Adrenal gland (tissue), 5 donors: ENCODE measurements around the gene IMPG2.

Experiments
- CTCF ChIP-seq, 6 experiments: fragments of 450-650 bp in 4 of 6; fragments of 200-600 bp in 2 of 6; sonication (generic) in 1 of 6; IDR thresholded peaks; 1 replicate in 5 of 6; 2 replicates in 1 of 6; pipeline versions ENCODE4 v1.5.1 to v1.8.0; 2016 to 2021; ENCODE audit warnings: antibody characterized with exemption in 6 of 6, mild to moderate bottlenecking in 2 of 6, moderate library complexity in 1 of 6
- POLR2A ChIP-seq, 2 donors: fragments of 450-650 bp; IDR thresholded peaks; one replicate each; pipeline ENCODE4 v1.6.1; 2017; ENCODE audit warnings: antibody characterized with exemption in 2 of 2, mild to moderate bottlenecking in 2 of 2, moderate library complexity in 1 of 2
- donor health status: DM: no; HTN: no; CAD: no.

GRCh38 chr3:101271728-101272127 lies 48.6 kb downstream of the IMPG2 start:
- TF ChIP-seq CTCF (IDR thresholded peaks at IDR 0.05), result no peak
- TF ChIP-seq POLR2A (IDR thresholded peaks at IDR 0.05), result no peak
